ENCODE measurements around the gene CFHR5.
"Not testable (repeated sequence)": the region's sequence is repeated elsewhere in the genome, so short reads cannot be mapped to it uniquely, and the experiment has no call there.

CFHR5 gene

GRCh38 chr1:197017558-197018146, 40.3 kb downstream of the CFHR5 start:
- no peak for DNase-seq (ENCODE audit: low read depth, low spot score)

- no peak for DNase-seq (ENCODE audit: low read depth, low spot score)
Observed at GRCh38 chr1:197021716-197022115, 44.4 kb downstream of the CFHR5 start.

GRCh38 chr1:197024460-197024859, 47.1 kb downstream of the CFHR5 start:
- DNase-seq (ENCODE audit: low read depth, low spot score), result no peak

- DNase-seq (ENCODE audit: low read depth, low spot score), result no peak
Observed at GRCh38 chr1:197027359-197027758, 50.0 kb downstream of the CFHR5 start.

GRCh38 chr1:197029749-197030148, 52.4 kb downstream of the CFHR5 start:
- no peak for DNase-seq (ENCODE audit: low read depth, low spot score)

- not testable (repeated sequence) for DNase-seq (ENCODE audit: low read depth, low spot score)
Observed at GRCh38 chr1:197034631-197035339, 57.4 kb downstream of the CFHR5 start.

GRCh38 chr1:197036861-197037260, 59.5 kb downstream of the CFHR5 start:
- DNase-seq (ENCODE audit: low read depth, low spot score), result no peak

GRCh38 chr1:197041486-197042353, 64.4 kb downstream of the CFHR5 start:
- no peak for DNase-seq (ENCODE audit: low read depth, low spot score)

GRCh38 chr1:197042676-197043341, 65.5 kb downstream of the CFHR5 start:
- DNase-seq (ENCODE audit: low read depth, low spot score), result no peak

GRCh38 chr1:197049100-197049499, 71.7 kb downstream of the CFHR5 start:
- DNase-seq (ENCODE audit: low read depth, low spot score), result no peak
